Panc1 (cell line): ENCODE results near the gene NPTX1. TPM values are rescaled to one million over a fixed set of nuclear protein-coding genes. Genes with fewer than 3 reads are reported as not detected.

Experiments used
- ATAC-seq: fragments of 200-7000 bp; cut with Tn5 transposase; 2 replicates; pipeline ENCODE4 v1.9.1; 2020; ENCODE audit warnings: mild to moderate bottlenecking, moderate library complexity
- BruUV-seq: library from RNA; stranded (reverse); fragments of 400-500 nt; replicated peaks from 2 replicates; lab custom pipeline; 2021; lab: Mats Ljungman, UMichigan
- CTCF ChIA-PET: fragments of 300-600 bp; sonication (Branson Sonifier 250); formaldehyde crosslinking; loops from one replicate; lab custom pipeline; 2022; ENCODE audit warnings: antibody characterized with exemption; lab: Charles Lee
- POLR2A ChIA-PET: fragments of 300-600 bp; sonication (Branson Sonifier 250); formaldehyde crosslinking; loops from one replicate; lab custom pipeline; 2022; ENCODE audit warnings: antibody characterized with exemption; lab: Charles Lee
- DNase-seq: peaks from one replicate; pipeline ENCODE4 v3.0.0-alpha.2; 2010; ENCODE audit warnings: low read depth, low spot score
- H3K27ac ChIP-seq: 2 replicates; pipeline ENCODE4 v1.5.1; 2011; ENCODE audit warnings: mild to moderate bottlenecking, low read length, inconsistent platforms
- H3K27me3 ChIP-seq: fragments of 200-500 bp; sonication (Bioruptor generic); 2 replicates; pipeline ENCODE4 v1.6.0; 2014; ENCODE audit warnings: low read length, inconsistent platforms; ENCODE audit not compliant: control insufficient read depth, insufficient read depth
- H3K36me3 ChIP-seq: fragments of 200-500 bp; sonication (Bioruptor generic); 2 replicates; pipeline ENCODE4 v1.5.1; 2014; ENCODE audit warnings: inconsistent platforms, mild to moderate bottlenecking, low read length, moderate library complexity; ENCODE audit not compliant: control insufficient read depth, insufficient read depth
- H3K4me1 ChIP-seq: 2 replicates; pipeline ENCODE4 v1.5.1; 2011; ENCODE audit warnings: inconsistent platforms, mild to moderate bottlenecking, low read length, moderate library complexity; ENCODE audit not compliant: control insufficient read depth, insufficient read depth
- H3K4me3 ChIP-seq, 2 experiments: 2 replicates each; pipeline ENCODE4 v1.5.1; 2011 to 2012; ENCODE audit warnings: low read depth in 2 of 2, low read length in 2 of 2, mild to moderate bottlenecking in 2 of 2, inconsistent platforms in 1 of 2, moderate library complexity in 1 of 2
- H3K9me3 ChIP-seq: fragments of 200-500 bp; sonication (Bioruptor generic); 2 replicates; pipeline ENCODE4 v1.5.1; 2014; ENCODE audit warnings: low read depth, mild to moderate bottlenecking, inconsistent platforms, low read length, moderate library complexity; ENCODE audit not compliant: control insufficient read depth, insufficient read depth
- POLR2AphosphoS5 ChIP-seq: IDR thresholded peaks from 2 replicates; pipeline ENCODE4 v1.6.1; 2012; ENCODE audit warnings: mild to moderate bottlenecking, low read depth, low read length, moderate library complexity
- SIN3A ChIP-seq: IDR thresholded peaks from 2 replicates; pipeline ENCODE4 v1.6.1; 2012; ENCODE audit warnings: low read depth, mild to moderate bottlenecking, low read length, moderate library complexity, borderline replicate concordance; ENCODE audit not compliant: insufficient read depth
- TCF7L2 ChIP-seq: IDR thresholded peaks from 2 replicates; pipeline ENCODE4 v1.6.1; 2011; ENCODE audit warnings: mild to moderate bottlenecking, low read depth, low read length, inconsistent platforms
- in situ Hi-C: cut with HindIII; loops from 2 replicates; pipeline ENCODE4 v1.10.0; 2016; ENCODE audit warnings: low sequenced_read_pairs, low pct_unique_long_range_greater_than_20kb
- intact Hi-C: fragments of 100-400 bp; cut with micrococcal nuclease; formaldehyde crosslinking; loops from one replicate; pipeline ENCODE4 v1.10.0; 2022; ENCODE audit not compliant: unreplicated experiment
- total RNA-seq: library from RNA; stranded (reverse); gene quantifications from one replicate; pipeline ENCODE4 v1.2.1, GENCODE V29; 2021; ENCODE audit not compliant: unreplicated experiment
- TF ChIP-seq, protein P1 (sequence below): fragments of 450-650 bp; IDR thresholded peaks from 2 replicates; pipeline ENCODE4 v1.5.1; 2017; ENCODE audit warnings: mild to moderate bottlenecking
- TF ChIP-seq, protein P2 (sequence below), 2 experiments: IDR thresholded peaks; 2 replicates each; pipeline ENCODE4 v1.6.1; 2011 to 2012; ENCODE audit warnings: low read depth in 2 of 2, control low read depth in 1 of 2, low read length in 1 of 2, mild to moderate bottlenecking in 1 of 2, moderate library complexity in 1 of 2; ENCODE audit not compliant: insufficient read depth in 1 of 2

NPTX1 gene
- total RNA-seq, 1 experiment from 2014 or later = 1.1 TPM

DNA sequence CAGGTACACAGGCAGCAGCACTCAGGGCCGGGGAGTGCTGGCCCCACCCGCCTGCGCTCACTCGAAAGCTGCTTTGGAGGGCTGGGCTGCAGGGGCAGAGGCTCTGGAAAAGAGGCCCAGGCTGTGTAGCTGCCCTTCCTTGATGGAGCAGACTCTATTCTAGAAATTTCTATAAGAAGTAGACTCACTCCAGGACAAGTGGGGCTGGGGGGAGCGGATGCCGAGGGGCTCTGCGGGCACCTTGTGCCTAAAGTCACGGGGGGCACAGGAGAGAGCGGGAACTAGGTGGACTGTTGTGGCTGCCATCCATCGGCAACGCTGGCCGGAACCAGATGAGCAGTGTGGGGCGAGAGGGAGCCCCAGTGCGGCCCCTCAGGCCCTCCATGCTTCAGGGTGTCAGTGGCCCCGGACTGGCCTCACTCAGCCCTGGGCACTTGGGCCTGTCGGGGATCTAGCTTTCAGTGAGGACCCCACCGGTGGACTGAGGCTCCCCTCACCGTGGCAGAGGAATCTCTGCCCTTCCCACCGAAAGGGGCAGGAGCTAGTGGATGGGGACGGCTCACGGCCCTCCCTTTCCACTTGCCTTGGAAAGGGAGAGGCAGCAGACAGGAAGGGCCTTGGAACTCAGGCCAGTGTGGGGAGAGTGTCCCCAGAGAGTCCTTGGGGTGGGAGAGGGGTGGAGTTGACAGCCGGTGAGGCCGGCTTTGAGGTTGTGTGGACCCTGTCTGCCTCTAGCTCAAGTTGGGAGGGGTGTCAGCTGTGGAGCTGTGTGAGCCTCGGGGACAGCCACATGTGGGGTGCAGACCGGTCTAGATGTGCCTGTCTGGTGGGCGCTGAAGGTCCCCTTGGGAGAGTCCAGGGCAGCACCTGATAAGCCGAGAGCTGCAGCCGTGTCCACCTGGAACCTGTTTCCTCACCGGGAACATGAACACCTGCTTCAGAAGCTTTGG lies 44.9 kb downstream of the NPTX1 start:
- Histone ChIP-seq H3K36me3 (no peaks in the 10 kb centered on the region), H3K27me3 (no peaks in the 10 kb centered on the region), H3K4me1 (no peaks in the 10 kb centered on the region), H3K4me3 (no peak overlapping the region), H3K27ac (no peak overlapping the region), H3K9me3 (no peaks in the 10 kb centered on the region)
- ATAC-seq = no peak
- DNase-seq = no peak
- in situ Hi-C loops = no loop called here
- TF ChIP-seq, protein P1, sequence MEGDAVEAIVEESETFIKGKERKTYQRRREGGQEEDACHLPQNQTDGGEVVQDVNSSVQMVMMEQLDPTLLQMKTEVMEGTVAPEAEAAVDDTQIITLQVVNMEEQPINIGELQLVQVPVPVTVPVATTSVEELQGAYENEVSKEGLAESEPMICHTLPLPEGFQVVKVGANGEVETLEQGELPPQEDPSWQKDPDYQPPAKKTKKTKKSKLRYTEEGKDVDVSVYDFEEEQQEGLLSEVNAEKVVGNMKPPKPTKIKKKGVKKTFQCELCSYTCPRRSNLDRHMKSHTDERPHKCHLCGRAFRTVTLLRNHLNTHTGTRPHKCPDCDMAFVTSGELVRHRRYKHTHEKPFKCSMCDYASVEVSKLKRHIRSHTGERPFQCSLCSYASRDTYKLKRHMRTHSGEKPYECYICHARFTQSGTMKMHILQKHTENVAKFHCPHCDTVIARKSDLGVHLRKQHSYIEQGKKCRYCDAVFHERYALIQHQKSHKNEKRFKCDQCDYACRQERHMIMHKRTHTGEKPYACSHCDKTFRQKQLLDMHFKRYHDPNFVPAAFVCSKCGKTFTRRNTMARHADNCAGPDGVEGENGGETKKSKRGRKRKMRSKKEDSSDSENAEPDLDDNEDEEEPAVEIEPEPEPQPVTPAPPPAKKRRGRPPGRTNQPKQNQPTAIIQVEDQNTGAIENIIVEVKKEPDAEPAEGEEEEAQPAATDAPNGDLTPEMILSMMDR = no peak
- TF ChIP-seq POLR2AphosphoS5 (no peak), SIN3A (no peak)
- no TSS peak for BruUV-seq
- ChIA-PET POLR2A (no interaction called here), CTCF (interaction anchor here (0.9 kb wide), 1 partner anchor 143 kb away, joined by 3 read pairs; no protein-coding TSS in a partner anchor)
- intact Hi-C loops = no loop called here

GRCh38 chr17:80430446-80431245 lies 45.8 kb downstream of the NPTX1 start:
- ATAC-seq = no peak
- no peak for DNase-seq
- Histone ChIP-seq H3K27ac (no peak overlapping the region), H3K36me3 (no peaks in the 10 kb centered on the region), H3K27me3 (no peaks in the 10 kb centered on the region), H3K4me1 (no peaks in the 10 kb centered on the region), H3K9me3 (no peaks in the 10 kb centered on the region), H3K4me3 (no peak overlapping the region)
- ChIA-PET POLR2A (no interaction called here), CTCF (no interaction called here)
- intact Hi-C loops = no loop called here
- no TSS peak for BruUV-seq
- in situ Hi-C loops = no loop called here
- TF ChIP-seq, protein P2, sequence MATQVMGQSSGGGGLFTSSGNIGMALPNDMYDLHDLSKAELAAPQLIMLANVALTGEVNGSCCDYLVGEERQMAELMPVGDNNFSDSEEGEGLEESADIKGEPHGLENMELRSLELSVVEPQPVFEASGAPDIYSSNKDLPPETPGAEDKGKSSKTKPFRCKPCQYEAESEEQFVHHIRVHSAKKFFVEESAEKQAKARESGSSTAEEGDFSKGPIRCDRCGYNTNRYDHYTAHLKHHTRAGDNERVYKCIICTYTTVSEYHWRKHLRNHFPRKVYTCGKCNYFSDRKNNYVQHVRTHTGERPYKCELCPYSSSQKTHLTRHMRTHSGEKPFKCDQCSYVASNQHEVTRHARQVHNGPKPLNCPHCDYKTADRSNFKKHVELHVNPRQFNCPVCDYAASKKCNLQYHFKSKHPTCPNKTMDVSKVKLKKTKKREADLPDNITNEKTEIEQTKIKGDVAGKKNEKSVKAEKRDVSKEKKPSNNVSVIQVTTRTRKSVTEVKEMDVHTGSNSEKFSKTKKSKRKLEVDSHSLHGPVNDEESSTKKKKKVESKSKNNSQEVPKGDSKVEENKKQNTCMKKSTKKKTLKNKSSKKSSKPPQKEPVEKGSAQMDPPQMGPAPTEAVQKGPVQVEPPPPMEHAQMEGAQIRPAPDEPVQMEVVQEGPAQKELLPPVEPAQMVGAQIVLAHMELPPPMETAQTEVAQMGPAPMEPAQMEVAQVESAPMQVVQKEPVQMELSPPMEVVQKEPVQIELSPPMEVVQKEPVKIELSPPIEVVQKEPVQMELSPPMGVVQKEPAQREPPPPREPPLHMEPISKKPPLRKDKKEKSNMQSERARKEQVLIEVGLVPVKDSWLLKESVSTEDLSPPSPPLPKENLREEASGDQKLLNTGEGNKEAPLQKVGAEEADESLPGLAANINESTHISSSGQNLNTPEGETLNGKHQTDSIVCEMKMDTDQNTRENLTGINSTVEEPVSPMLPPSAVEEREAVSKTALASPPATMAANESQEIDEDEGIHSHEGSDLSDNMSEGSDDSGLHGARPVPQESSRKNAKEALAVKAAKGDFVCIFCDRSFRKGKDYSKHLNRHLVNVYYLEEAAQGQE (IDR thresholded peaks at IDR 0.05; ENCODE audit: insufficient read depth in 1 of 2, low read depth in 2 of 2, low read length in 1 of 2) = no peak
- no peak for TF ChIP-seq SIN3A
- TF ChIP-seq, protein P1 = no peak
- no peak for TF ChIP-seq POLR2AphosphoS5
- TF ChIP-seq TCF7L2 = no peak
